Parathyroid adenoma (tissue), 2 donors: ENCODE results near the gene PSME1.

ENCODE experiments used
- H2AFZ ChIP-seq: fragments of 300-600 bp; sonication (generic); one replicate; pipeline ENCODE4 v1.7.0; 2017; ENCODE audit warnings: antibody characterized with exemption, mild to moderate bottlenecking
- H3K27ac ChIP-seq: fragments of 300-600 bp; sonication (generic); one replicate; pipeline ENCODE4 v1.7.0; 2017
- H3K27me3 ChIP-seq: fragments of 300-600 bp; sonication (generic); one replicate; pipeline ENCODE4 v1.7.0; 2017; ENCODE audit warnings: low read length; ENCODE audit not compliant: control insufficient read depth, insufficient read depth
- H3K36me3 ChIP-seq: fragments of 300-600 bp; sonication (generic); one replicate; pipeline ENCODE4 v1.7.0; 2017; ENCODE audit warnings: low read length; ENCODE audit not compliant: control insufficient read depth, insufficient read depth
- H3K4me1 ChIP-seq: fragments of 300-600 bp; sonication (generic); one replicate; pipeline ENCODE4 v1.7.0; 2017; ENCODE audit warnings: control low read depth
- H3K4me2 ChIP-seq: fragments of 300-600 bp; sonication (generic); one replicate; pipeline ENCODE4 v1.7.0; 2017; ENCODE audit warnings: low read length
- H3K4me3 ChIP-seq: fragments of 300-600 bp; sonication (generic); one replicate; pipeline ENCODE4 v1.7.0; 2017; ENCODE audit warnings: low read depth, low read length
- H3K79me2 ChIP-seq: fragments of 300-600 bp; sonication (generic); one replicate; pipeline ENCODE4 v1.7.0; 2017; ENCODE audit warnings: control low read depth
- H3K9ac ChIP-seq: fragments of 300-600 bp; sonication (generic); one replicate; pipeline ENCODE4 v1.7.0; 2017; ENCODE audit warnings: mild to moderate bottlenecking
- H3K9me3 ChIP-seq: fragments of 300-600 bp; sonication (generic); one replicate; pipeline ENCODE4 v1.7.0; 2017; ENCODE audit warnings: low read length; ENCODE audit not compliant: control insufficient read depth
- CTCF ChIP-seq: fragments of 300-600 bp; sonication (generic); IDR thresholded peaks from one replicate; pipeline ENCODE4 v1.7.0; 2017; ENCODE audit warnings: antibody characterized with exemption, mild to moderate bottlenecking
- donor health status: primary hyperparathyroidism.

Gene PSME1

GRCh38 chr14:24177041-24177825 is 41.2 kb downstream of the PSME1 start:
- Histone ChIP-seq H3K4me2 (no peak overlapping the region), H3K9ac (no peak overlapping the region), H3K4me3 (no peak overlapping the region), H3K27ac (no peak overlapping the region), H3K79me2 (no peaks in the 10 kb centered on the region), H3K4me1 (no peaks in the 10 kb centered on the region), H3K36me3 (no peaks in the 10 kb centered on the region), H3K27me3 (no peaks in the 10 kb centered on the region), H3K9me3 (no peaks in the 10 kb centered on the region), H2AFZ (no peak overlapping the region)
- no peak for TF ChIP-seq CTCF

GRCh38 chr14:24177891-24178290 is 41.9 kb downstream of the PSME1 start:
- Histone ChIP-seq H3K36me3 (no peaks in the 10 kb centered on the region), H3K4me3 (no peak overlapping the region)

GRCh38 chr14:24178399-24179178 is 42.6 kb downstream of the PSME1 start:
- no peaks in the 10 kb centered on the region for H3K36me3 ChIP-seq
- H3K4me3 ChIP-seq: no peak overlapping the region
- no peak overlapping the region for H2AFZ ChIP-seq
- H3K27me3 ChIP-seq: no peaks in the 10 kb centered on the region
- no peak for TF ChIP-seq CTCF
- H3K9me3 ChIP-seq: no peaks in the 10 kb centered on the region
- no peaks in the 10 kb centered on the region for H3K4me1 ChIP-seq
- no peak overlapping the region for H3K9ac ChIP-seq
- no peak overlapping the region for H3K27ac ChIP-seq
- H3K4me2 ChIP-seq: no peak overlapping the region
- H3K79me2 ChIP-seq: no peaks in the 10 kb centered on the region

More at GRCh38 chr14:24177891-24178290, 41.9 kb downstream of the PSME1 start:
- no peak overlapping the region for H3K27ac ChIP-seq
- H3K27me3 ChIP-seq: no peaks in the 10 kb centered on the region
- H3K4me1 ChIP-seq: no peaks in the 10 kb centered on the region
- H3K9me3 ChIP-seq: no peaks in the 10 kb centered on the region
- TF ChIP-seq CTCF: no peak
- no peaks in the 10 kb centered on the region for H3K79me2 ChIP-seq
- H3K4me2 ChIP-seq: no peak overlapping the region
- no peak overlapping the region for H2AFZ ChIP-seq
- no peak overlapping the region for H3K9ac ChIP-seq

DNA sequence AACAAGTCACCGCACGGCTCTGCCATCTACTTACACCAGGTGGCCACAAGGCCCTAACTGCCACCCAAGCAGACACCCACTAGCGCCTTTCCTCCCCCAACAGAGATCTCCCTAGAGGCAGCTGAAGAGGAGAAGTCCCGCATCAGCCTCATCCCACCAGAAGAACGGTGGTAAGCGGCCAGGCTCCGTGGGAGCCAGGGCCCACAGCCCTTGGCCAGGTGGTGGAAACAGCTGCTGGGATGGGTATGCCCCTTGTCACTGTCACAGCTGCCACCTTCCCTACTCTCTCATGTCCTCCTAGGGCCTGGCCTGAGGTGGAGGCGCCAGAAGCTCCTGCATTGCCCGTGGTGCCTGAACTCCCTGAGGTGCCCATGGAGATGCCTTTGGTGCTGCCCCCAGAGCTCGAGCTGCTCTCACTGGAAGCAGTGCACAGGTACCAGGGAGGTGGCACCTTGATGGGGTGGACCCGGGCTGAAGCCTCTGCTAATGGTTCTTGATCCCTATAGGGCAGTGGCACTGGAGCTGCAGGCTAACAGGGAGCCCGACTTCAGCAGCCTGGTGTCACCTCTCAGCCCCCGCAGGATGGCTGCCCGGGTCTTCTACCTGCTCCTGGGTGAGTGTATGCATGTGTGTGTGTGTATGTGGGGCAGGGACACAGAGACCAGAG is 43.4 kb downstream of the PSME1 start:
- Histone ChIP-seq H3K4me1 (no peaks in the 10 kb centered on the region), H3K36me3 (no peaks in the 10 kb centered on the region), H3K27ac (no peak overlapping the region)

More for the DNA sequence above, 43.4 kb downstream of the PSME1 start:
- Histone ChIP-seq H3K9me3 (no peaks in the 10 kb centered on the region), H3K9ac (no peak overlapping the region), H3K27me3 (no peaks in the 10 kb centered on the region), H3K79me2 (no peaks in the 10 kb centered on the region), H2AFZ (no peak overlapping the region), H3K4me3 (no peak overlapping the region), H3K4me2 (no peak overlapping the region)
- no peak for TF ChIP-seq CTCF
